ENCODE results near the gene ALCAM.

Gene ALCAM

GRCh38 chr3:105608623-105609022, 241.9 kb downstream of the ALCAM start:
- no peak overlapping the region for H3K4me3 ChIP-seq (ENCODE audit: control insufficient read depth, low read depth, low read length)
- DNase-seq (ENCODE audit: low read depth), result no peak
- no peak for TF ChIP-seq CTCF (conservative IDR thresholded peaks at IDR 0.05; ENCODE audit: control insufficient read depth, insufficient read depth, low read depth, low read length)

- H3K4me3 ChIP-seq (ENCODE audit: control insufficient read depth, low read depth, low read length), result no peak overlapping the region
- TF ChIP-seq CTCF (conservative IDR thresholded peaks at IDR 0.05; ENCODE audit: control insufficient read depth, insufficient read depth, low read depth, low read length), result no peak
- no peak for DNase-seq (ENCODE audit: low read depth)
Measured at GRCh38 chr3:105610473-105610872, 243.8 kb downstream of the ALCAM start.

- no peak overlapping the region for H3K4me3 ChIP-seq (ENCODE audit: control insufficient read depth, low read depth, low read length)
- no peak for DNase-seq (ENCODE audit: low read depth)
- TF ChIP-seq CTCF (conservative IDR thresholded peaks at IDR 0.05; ENCODE audit: control insufficient read depth, insufficient read depth, low read depth, low read length), result no peak
Measured at GRCh38 chr3:105611304-105612192, 244.8 kb downstream of the ALCAM start.

GRCh38 chr3:105613120-105613519, 246.4 kb downstream of the ALCAM start:
- no peak for TF ChIP-seq CTCF (conservative IDR thresholded peaks at IDR 0.05; ENCODE audit: control insufficient read depth, insufficient read depth, low read depth, low read length)
- H3K4me3 ChIP-seq (ENCODE audit: control insufficient read depth, low read depth, low read length), result no peak overlapping the region
- peak; percentile 22 for DNase-seq (ENCODE audit: low read depth)

- DNase-seq (ENCODE audit: low read depth), result peak; percentile 33
- no peak overlapping the region for H3K4me3 ChIP-seq (ENCODE audit: control insufficient read depth, low read depth, low read length)
- no peak for TF ChIP-seq CTCF (conservative IDR thresholded peaks at IDR 0.05; ENCODE audit: control insufficient read depth, insufficient read depth, low read depth, low read length)
Measured at GRCh38 chr3:105614288-105615030, 247.8 kb downstream of the ALCAM start.

- TF ChIP-seq CTCF (conservative IDR thresholded peaks at IDR 0.05; ENCODE audit: control insufficient read depth, insufficient read depth, low read depth, low read length), result no peak
- H3K4me3 ChIP-seq (ENCODE audit: control insufficient read depth, low read depth, low read length), result no peak overlapping the region
- no peak for DNase-seq (ENCODE audit: low read depth)
Measured at GRCh38 chr3:105615814-105616213, 249.1 kb downstream of the ALCAM start.
